Tibial nerve (tissue), 4 donors: ENCODE results near the gene SMG6. TPM values are rescaled to one million over a fixed set of nuclear protein-coding genes. Genes with fewer than 3 reads are reported as not detected.

Experiments used
- DNase-seq, 2 donors: peaks; one replicate each; pipeline ENCODE4 v3.0.0-alpha.2; 2019; ENCODE audit warnings: low spot score in 2 of 2
- H3K27ac ChIP-seq, 4 donors: fragments of 200-600 bp; sonication (generic) in 3 of 4; one replicate each; pipeline ENCODE4 v1.5.1; 2017 to 2019; ENCODE audit warnings: mild to moderate bottlenecking in 1 of 4
- H3K27me3 ChIP-seq, 2 donors: fragments of 200-600 bp; sonication (generic) in 1 of 2; one replicate each; pipeline versions ENCODE4 v1.5.1 to v1.6.0; 2017 to 2019
- H3K36me3 ChIP-seq, 3 donors: fragments of 200-600 bp; sonication (generic); one replicate each; pipeline ENCODE4 v1.5.1; 2018 to 2019
- H3K4me1 ChIP-seq, 4 donors: fragments of 200-600 bp; sonication (generic) in 3 of 4; one replicate each; pipeline ENCODE4 v1.5.1; 2017 to 2019
- H3K4me3 ChIP-seq, 4 donors: fragments of 200-600 bp; sonication (generic) in 3 of 4; one replicate each; pipeline ENCODE4 v1.5.1; 2017 to 2019; ENCODE audit warnings: mild to moderate bottlenecking in 1 of 4, moderate library complexity in 1 of 4
- H3K9me3 ChIP-seq, 4 donors: fragments of 200-600 bp; sonication (generic) in 3 of 4; one replicate each; pipeline ENCODE4 v1.5.1; 2017 to 2019
- CTCF ChIP-seq, 5 experiments: fragments of 200-600 bp in 3 of 5; fragments of 450-650 bp in 2 of 5; sonication (generic) in 3 of 5; IDR thresholded peaks; one replicate each; pipeline ENCODE4 v1.5.1; 2016 to 2019; ENCODE audit warnings: antibody characterized with exemption in 5 of 5, mild to moderate bottlenecking in 3 of 5, moderate library complexity in 2 of 5
- EP300 ChIP-seq, 2 donors: sonication (generic); formaldehyde crosslinking; IDR thresholded peaks; one replicate each; pipeline ENCODE4 v1.6.1; 2017; ENCODE audit warnings: antibody characterized with exemption in 2 of 2, mild to moderate bottlenecking in 1 of 2
- POLR2A ChIP-seq, 2 donors: fragments of 450-650 bp; IDR thresholded peaks; one replicate each; pipeline ENCODE4 v1.6.1; 2017; ENCODE audit warnings: antibody characterized with exemption in 2 of 2, mild to moderate bottlenecking in 2 of 2, moderate library complexity in 2 of 2
- WGBS, 2 donors: methylation state at CpG; one replicate each; pipeline ENCODE4 v1.1.5; 2018; 5-methylcytosine and 5-hydroxymethylcytosine counted together
- total RNA-seq, 4 donors: library from RNA; depleted of rRNA; stranded (reverse); fragments of >200 nt; gene quantifications; one replicate each; pipeline ENCODE4 v1.1.0, GENCODE V29; 2016

Gene SMG6
- total RNA-seq, 4 donors from 2014 or later: 29.5 to 86.5 (median 40.1) TPM

- Histone ChIP-seq H3K4me1 (peaks cover 9 to 49% (median 29%) of the 10 kb centered on the region in 4 donors), H3K27me3 (no peaks in the 10 kb centered on the region), H3K9me3 (no peaks in the 10 kb centered on the region), H3K36me3 (peaks cover 0 to 30% (median 0%) of the 10 kb centered on the region in 3 donors), H3K27ac (no peak overlapping the region), H3K4me3 (no peak overlapping the region)
- WGBS, 2 donors: 88 to 93% methylated on average over 19 of the region's 19 CpGs
- TF ChIP-seq CTCF (IDR thresholded peaks at IDR 0.05) (no peak), EP300 (IDR thresholded peaks at IDR 0.05) (no peak), POLR2A (IDR thresholded peaks at IDR 0.05) (no peak)
- DNase-seq: no peak
These were observed 118.3 kb downstream of the SMG6 start for GRCh38 chr17:2184993-2185931.

- WGBS, 2 donors: 69 to 80% methylated on average over 5 of the region's 5 CpGs
- H3K4me1 ChIP-seq: peaks cover 9 to 50% (median 40%) of the 10 kb centered on the region in 4 donors
- TF ChIP-seq EP300 (IDR thresholded peaks at IDR 0.05) (no peak), CTCF (IDR thresholded peaks at IDR 0.05) (no peak), POLR2A (IDR thresholded peaks at IDR 0.05) (no peak)
These were observed 120.2 kb downstream of the SMG6 start for GRCh38 chr17:2183346-2183745.

GRCh38 chr17:2181897-2182448 lies 121.6 kb downstream of the SMG6 start:
- H3K9me3 ChIP-seq: no peaks in the 10 kb centered on the region
- DNase-seq: no peak
- H3K27ac ChIP-seq: peak overlapping the region in 3 of 4 donors; percentile 8 to 76 (median 68)
- no peaks in the 10 kb centered on the region for H3K27me3 ChIP-seq
- peaks cover 0 to 16% (median 0%) of the 10 kb centered on the region in 3 donors for H3K36me3 ChIP-seq
- TF ChIP-seq POLR2A (IDR thresholded peaks at IDR 0.05): no peak
- no peak overlapping the region for H3K4me3 ChIP-seq
- peaks cover 9 to 64% (median 45%) of the 10 kb centered on the region in 4 donors for H3K4me1 ChIP-seq
- 39 to 42% methylated on average over 8 of the region's 8 CpGs for WGBS, 2 donors

More at GRCh38 chr17:2183346-2183745, 120.2 kb downstream of the SMG6 start:
- DNase-seq: no peak
- H3K36me3 ChIP-seq: peaks cover 0 to 28% (median 0%) of the 10 kb centered on the region in 3 donors
- H3K27ac ChIP-seq: peak overlapping the region in 1 of 4 donors; percentile 8
- H3K4me3 ChIP-seq: no peak overlapping the region
- H3K27me3 ChIP-seq: no peaks in the 10 kb centered on the region
- no peaks in the 10 kb centered on the region for H3K9me3 ChIP-seq

- H3K4me3 ChIP-seq: no peak overlapping the region
- WGBS, 2 donors: 18 to 23% methylated on average over 13 of the region's 13 CpGs
These were observed 122.2 kb downstream of the SMG6 start for GRCh38 chr17:2181206-2181896.

More at GRCh38 chr17:2181206-2181896, 122.2 kb downstream of the SMG6 start:
- DNase-seq: no peak
- Histone ChIP-seq H3K27me3 (no peaks in the 10 kb centered on the region), H3K27ac (peak overlapping the region in 3 of 4 donors; percentile 8 to 76 (median 68)), H3K9me3 (no peaks in the 10 kb centered on the region), H3K36me3 (peaks cover 0 to 10% (median 0%) of the 10 kb centered on the region in 3 donors), H3K4me1 (peaks cover 9 to 70% (median 48%) of the 10 kb centered on the region in 4 donors)
- no peak for TF ChIP-seq EP300 (IDR thresholded peaks at IDR 0.05)
- TF ChIP-seq POLR2A (IDR thresholded peaks at IDR 0.05): no peak
- TF ChIP-seq CTCF (IDR thresholded peaks at IDR 0.05): no peak
